Measurements from ENCODE around the gene CDKL1. TPM values are rescaled to one million over a fixed set of nuclear protein-coding genes. Genes with fewer than 3 reads are reported as not detected.

CDKL1 gene
- total and polyA plus RNA-seq, 2 of the 13 experiments (the other 11 are each of a cell fraction or from before 2014, with no cell fraction given): 4.4 to 5.1 TPM

DNA sequence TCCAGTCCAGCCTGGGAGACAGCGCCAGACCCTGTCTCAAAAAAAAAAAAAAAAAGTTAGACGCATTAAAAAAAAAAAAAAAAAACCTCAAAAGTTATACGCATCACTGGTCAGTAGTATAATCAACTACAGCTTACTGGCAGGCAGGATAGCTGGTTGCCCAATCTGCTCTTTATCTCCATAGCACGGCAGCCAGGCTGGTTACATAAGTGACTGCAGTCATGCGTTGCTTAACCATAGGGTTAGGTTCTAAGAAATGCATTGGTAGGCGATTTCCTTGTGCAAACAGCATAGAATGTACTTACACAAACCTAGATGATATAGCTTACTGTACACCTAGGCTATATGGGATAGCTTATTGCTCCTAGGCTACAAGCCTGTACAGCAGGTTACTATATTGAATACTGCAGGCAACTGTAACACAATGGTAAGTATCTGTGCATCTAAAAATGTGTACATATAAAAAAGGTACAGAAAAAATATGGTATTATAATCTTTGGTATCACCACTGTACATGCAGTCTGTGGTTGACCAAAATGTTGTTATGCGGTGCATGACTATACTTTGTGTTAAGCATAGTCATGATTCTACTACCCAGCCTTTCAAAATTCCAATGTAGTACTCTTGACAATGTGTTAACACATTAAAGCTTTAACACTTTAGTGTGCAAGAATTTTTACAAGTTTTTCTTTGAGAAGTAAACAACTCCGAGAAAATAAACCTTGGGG lies 92.8 kb downstream of the CDKL1 start (continued):
- TF ChIP-seq, protein P1, sequence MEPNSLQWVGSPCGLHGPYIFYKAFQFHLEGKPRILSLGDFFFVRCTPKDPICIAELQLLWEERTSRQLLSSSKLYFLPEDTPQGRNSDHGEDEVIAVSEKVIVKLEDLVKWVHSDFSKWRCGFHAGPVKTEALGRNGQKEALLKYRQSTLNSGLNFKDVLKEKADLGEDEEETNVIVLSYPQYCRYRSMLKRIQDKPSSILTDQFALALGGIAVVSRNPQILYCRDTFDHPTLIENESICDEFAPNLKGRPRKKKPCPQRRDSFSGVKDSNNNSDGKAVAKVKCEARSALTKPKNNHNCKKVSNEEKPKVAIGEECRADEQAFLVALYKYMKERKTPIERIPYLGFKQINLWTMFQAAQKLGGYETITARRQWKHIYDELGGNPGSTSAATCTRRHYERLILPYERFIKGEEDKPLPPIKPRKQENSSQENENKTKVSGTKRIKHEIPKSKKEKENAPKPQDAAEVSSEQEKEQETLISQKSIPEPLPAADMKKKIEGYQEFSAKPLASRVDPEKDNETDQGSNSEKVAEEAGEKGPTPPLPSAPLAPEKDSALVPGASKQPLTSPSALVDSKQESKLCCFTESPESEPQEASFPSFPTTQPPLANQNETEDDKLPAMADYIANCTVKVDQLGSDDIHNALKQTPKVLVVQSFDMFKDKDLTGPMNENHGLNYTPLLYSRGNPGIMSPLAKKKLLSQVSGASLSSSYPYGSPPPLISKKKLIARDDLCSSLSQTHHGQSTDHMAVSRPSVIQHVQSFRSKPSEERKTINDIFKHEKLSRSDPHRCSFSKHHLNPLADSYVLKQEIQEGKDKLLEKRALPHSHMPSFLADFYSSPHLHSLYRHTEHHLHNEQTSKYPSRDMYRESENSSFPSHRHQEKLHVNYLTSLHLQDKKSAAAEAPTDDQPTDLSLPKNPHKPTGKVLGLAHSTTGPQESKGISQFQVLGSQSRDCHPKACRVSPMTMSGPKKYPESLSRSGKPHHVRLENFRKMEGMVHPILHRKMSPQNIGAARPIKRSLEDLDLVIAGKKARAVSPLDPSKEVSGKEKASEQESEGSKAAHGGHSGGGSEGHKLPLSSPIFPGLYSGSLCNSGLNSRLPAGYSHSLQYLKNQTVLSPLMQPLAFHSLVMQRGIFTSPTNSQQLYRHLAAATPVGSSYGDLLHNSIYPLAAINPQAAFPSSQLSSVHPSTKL (CRISPR knock-in tag; IDR thresholded peaks at IDR 0.05): peak; percentile 93
- TF ChIP-seq ARNT (IDR thresholded peaks at IDR 0.05): no peak
- peak; percentile 69 for TF ChIP-seq ERF (CRISPR knock-in tag; IDR thresholded peaks at IDR 0.05)
- TF ChIP-seq, protein P2, sequence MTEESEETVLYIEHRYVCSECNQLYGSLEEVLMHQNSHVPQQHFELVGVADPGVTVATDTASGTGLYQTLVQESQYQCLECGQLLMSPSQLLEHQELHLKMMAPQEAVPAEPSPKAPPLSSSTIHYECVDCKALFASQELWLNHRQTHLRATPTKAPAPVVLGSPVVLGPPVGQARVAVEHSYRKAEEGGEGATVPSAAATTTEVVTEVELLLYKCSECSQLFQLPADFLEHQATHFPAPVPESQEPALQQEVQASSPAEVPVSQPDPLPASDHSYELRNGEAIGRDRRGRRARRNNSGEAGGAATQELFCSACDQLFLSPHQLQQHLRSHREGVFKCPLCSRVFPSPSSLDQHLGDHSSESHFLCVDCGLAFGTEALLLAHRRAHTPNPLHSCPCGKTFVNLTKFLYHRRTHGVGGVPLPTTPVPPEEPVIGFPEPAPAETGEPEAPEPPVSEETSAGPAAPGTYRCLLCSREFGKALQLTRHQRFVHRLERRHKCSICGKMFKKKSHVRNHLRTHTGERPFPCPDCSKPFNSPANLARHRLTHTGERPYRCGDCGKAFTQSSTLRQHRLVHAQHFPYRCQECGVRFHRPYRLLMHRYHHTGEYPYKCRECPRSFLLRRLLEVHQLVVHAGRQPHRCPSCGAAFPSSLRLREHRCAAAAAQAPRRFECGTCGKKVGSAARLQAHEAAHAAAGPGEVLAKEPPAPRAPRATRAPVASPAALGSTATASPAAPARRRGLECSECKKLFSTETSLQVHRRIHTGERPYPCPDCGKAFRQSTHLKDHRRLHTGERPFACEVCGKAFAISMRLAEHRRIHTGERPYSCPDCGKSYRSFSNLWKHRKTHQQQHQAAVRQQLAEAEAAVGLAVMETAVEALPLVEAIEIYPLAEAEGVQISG (CRISPR knock-in tag; IDR thresholded peaks at IDR 0.05): peak; percentile 46; the same call in 1 of the 2 replicates
- TF ChIP-seq, protein P3, sequence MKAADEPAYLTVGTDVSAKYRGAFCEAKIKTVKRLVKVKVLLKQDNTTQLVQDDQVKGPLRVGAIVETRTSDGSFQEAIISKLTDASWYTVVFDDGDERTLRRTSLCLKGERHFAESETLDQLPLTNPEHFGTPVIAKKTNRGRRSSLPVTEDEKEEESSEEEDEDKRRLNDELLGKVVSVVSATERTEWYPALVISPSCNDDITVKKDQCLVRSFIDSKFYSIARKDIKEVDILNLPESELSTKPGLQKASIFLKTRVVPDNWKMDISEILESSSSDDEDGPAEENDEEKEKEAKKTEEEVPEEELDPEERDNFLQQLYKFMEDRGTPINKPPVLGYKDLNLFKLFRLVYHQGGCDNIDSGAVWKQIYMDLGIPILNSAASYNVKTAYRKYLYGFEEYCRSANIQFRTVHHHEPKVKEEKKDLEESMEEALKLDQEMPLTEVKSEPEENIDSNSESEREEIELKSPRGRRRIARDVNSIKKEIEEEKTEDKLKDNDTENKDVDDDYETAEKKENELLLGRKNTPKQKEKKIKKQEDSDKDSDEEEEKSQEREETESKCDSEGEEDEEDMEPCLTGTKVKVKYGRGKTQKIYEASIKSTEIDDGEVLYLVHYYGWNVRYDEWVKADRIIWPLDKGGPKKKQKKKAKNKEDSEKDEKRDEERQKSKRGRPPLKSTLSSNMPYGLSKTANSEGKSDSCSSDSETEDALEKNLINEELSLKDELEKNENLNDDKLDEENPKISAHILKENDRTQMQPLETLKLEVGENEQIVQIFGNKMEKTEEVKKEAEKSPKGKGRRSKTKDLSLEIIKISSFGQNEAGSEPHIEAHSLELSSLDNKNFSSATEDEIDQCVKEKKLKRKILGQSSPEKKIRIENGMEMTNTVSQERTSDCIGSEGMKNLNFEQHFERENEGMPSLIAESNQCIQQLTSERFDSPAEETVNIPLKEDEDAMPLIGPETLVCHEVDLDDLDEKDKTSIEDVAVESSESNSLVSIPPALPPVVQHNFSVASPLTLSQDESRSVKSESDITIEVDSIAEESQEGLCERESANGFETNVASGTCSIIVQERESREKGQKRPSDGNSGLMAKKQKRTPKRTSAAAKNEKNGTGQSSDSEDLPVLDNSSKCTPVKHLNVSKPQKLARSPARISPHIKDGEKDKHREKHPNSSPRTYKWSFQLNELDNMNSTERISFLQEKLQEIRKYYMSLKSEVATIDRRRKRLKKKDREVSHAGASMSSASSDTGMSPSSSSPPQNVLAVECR (CRISPR knock-in tag; IDR thresholded peaks at IDR 0.05; ENCODE audit: borderline replicate concordance): peak; percentile 48; the same call in 1 of the 2 replicates
- TF ChIP-seq ARNT2 (CRISPR knock-in tag; IDR thresholded peaks at IDR 0.05; ENCODE audit: low read depth): 0 out of 2 replicates have a peak, but pooled peaks have one; percentile 28
- TF ChIP-seq HNF4G (IDR thresholded peaks at IDR 0.05; ENCODE audit: borderline replicate concordance, low read depth, low read length): peak; percentile 40; the same call in 1 of the 2 replicates
- no peak for TF ChIP-seq HNF4G (CRISPR knock-in tag; IDR thresholded peaks at IDR 0.05; ENCODE audit: borderline replicate concordance, low read depth)
- peak; percentile 77; the same call in 1 of the 2 replicates for TF ChIP-seq CCDC6 (CRISPR knock-in tag; IDR thresholded peaks at IDR 0.05)
- peak; percentile 34 for TF ChIP-seq ATF7 (IDR thresholded peaks at IDR 0.05)
- TF ChIP-seq ATF7 (CRISPR knock-in tag; IDR thresholded peaks at IDR 0.05): no peak
- no peak for TF ChIP-seq PHB2 (IDR thresholded peaks at IDR 0.05; ENCODE audit: partially characterized antibody)
- TF ChIP-seq GATAD1 (CRISPR knock-in tag; IDR thresholded peaks at IDR 0.05): peak; percentile 49; the same call in 1 of the 2 replicates
- TF ChIP-seq, protein P4, sequence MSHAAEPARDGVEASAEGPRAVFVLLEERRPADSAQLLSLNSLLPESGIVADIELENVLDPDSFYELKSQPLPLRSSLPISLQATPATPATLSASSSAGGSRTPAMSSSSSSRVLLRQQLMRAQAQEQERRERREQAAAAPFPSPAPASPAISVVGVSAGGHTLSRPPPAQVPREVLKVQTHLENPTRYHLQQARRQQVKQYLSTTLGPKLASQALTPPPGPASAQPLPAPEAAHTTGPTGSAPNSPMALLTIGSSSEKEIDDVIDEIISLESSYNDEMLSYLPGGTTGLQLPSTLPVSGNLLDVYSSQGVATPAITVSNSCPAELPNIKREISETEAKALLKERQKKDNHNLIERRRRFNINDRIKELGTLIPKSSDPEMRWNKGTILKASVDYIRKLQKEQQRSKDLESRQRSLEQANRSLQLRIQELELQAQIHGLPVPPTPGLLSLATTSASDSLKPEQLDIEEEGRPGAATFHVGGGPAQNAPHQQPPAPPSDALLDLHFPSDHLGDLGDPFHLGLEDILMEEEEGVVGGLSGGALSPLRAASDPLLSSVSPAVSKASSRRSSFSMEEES (CRISPR knock-in tag; IDR thresholded peaks at IDR 0.05): peak; percentile 66
- 0 out of 2 replicates have a peak, but pooled peaks have one; percentile 47 for TF ChIP-seq ZKSCAN8 (CRISPR knock-in tag; IDR thresholded peaks at IDR 0.05; ENCODE audit: borderline replicate concordance)
- 0 out of 2 replicates have a peak, but pooled peaks have one; percentile 38 for TF ChIP-seq ZMAT3 (CRISPR knock-in tag; conservative IDR thresholded peaks at IDR 0.05)
- peak; percentile 40; the same call in 1 of the 2 replicates for TF ChIP-seq MIER2 (CRISPR knock-in tag; IDR thresholded peaks at IDR 0.05)
